ENCODE data around the gene ST6GALNAC3.
"Not testable (repeated sequence)": the region's sequence is repeated elsewhere in the genome, so short reads cannot be mapped to it uniquely, and the experiment has no call there.

Gene ST6GALNAC3

GRCh38 chr1:76105372-76105771, 30.8 kb downstream of the ST6GALNAC3 start:
- DNase-seq (ENCODE audit: low read depth, low spot score) = no peak
- WGBS (ENCODE audit: insufficient coverage, insufficient read length) = no CpG with 5 or more reads among the region's 2 CpGs

DNA sequence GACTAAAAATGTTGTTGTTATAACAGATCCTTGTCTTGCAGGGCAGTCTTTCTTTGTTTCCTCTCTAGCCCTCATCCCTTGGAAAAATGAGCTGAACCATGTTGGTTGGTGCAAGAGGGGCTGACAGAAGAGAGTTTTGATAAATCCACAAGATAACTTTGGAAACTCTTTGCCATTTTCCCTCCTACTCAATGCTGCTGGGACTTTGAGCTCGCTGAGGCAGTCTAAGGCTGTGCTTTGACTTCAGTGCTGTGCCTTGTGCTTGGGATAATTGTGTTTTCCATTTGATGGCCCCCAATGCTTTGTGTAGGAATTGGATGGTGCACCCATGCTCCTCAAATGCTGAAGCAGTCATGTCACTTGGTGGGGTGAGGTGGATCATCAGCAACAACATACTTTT, 31.7 kb downstream of the ST6GALNAC3 start:
- WGBS (ENCODE audit: insufficient coverage, insufficient read length) = no CpG with 5 or more reads among the region's 1 CpG
- no peaks in the 10 kb centered on the region for H3K36me3 ChIP-seq (ENCODE audit: control insufficient read depth, insufficient read depth, low read length)
- no peaks in the 10 kb centered on the region for H3K4me1 ChIP-seq (ENCODE audit: control insufficient read depth, insufficient read depth, low read length)
- no peaks in the 10 kb centered on the region for H3K9me3 ChIP-seq (ENCODE audit: control insufficient read depth, insufficient read depth, low read length)
- H3K27me3 ChIP-seq (ENCODE audit: control insufficient read depth, insufficient read depth, low read length) = no peaks in the 10 kb centered on the region
- H3K4me3 ChIP-seq (ENCODE audit: low read length) = no peak overlapping the region
- DNase-seq (ENCODE audit: low read depth, low spot score) = no peak
- H3K27ac ChIP-seq (ENCODE audit: low read length) = no peak overlapping the region

More at GRCh38 chr1:76105372-76105771, 30.8 kb downstream of the ST6GALNAC3 start:
- no peaks in the 10 kb centered on the region for H3K27me3 ChIP-seq (ENCODE audit: control insufficient read depth, insufficient read depth, low read length)
- H3K27ac ChIP-seq (ENCODE audit: low read length) = no peak overlapping the region
- H3K36me3 ChIP-seq (ENCODE audit: control insufficient read depth, insufficient read depth, low read length) = no peaks in the 10 kb centered on the region
- H3K9me3 ChIP-seq (ENCODE audit: control insufficient read depth, insufficient read depth, low read length) = no peaks in the 10 kb centered on the region
- no peak overlapping the region for H3K4me3 ChIP-seq (ENCODE audit: low read length)
- H3K4me1 ChIP-seq (ENCODE audit: control insufficient read depth, insufficient read depth, low read length) = no peaks in the 10 kb centered on the region

- Histone ChIP-seq H3K4me3 (ENCODE audit: low read length) (no peak overlapping the region), H3K27ac (ENCODE audit: low read length) (no peak overlapping the region), H3K9me3 (ENCODE audit: control insufficient read depth, insufficient read depth, low read length) (no peaks in the 10 kb centered on the region), H3K4me1 (ENCODE audit: control insufficient read depth, insufficient read depth, low read length) (no peaks in the 10 kb centered on the region), H3K36me3 (ENCODE audit: control insufficient read depth, insufficient read depth, low read length) (no peaks in the 10 kb centered on the region), H3K27me3 (ENCODE audit: control insufficient read depth, insufficient read depth, low read length) (no peaks in the 10 kb centered on the region)
- WGBS (ENCODE audit: insufficient coverage, insufficient read length) = no CpG with 5 or more reads among the region's 1 CpG
- no peak for DNase-seq (ENCODE audit: low read depth, low spot score)
Observed at GRCh38 chr1:76106719-76107235, 32.2 kb downstream of the ST6GALNAC3 start.

GRCh38 chr1:76109404-76109803, 34.9 kb downstream of the ST6GALNAC3 start:
- Histone ChIP-seq H3K27ac (ENCODE audit: low read length) (no peak overlapping the region), H3K4me1 (ENCODE audit: control insufficient read depth, insufficient read depth, low read length) (no peaks in the 10 kb centered on the region), H3K4me3 (ENCODE audit: low read length) (no peak overlapping the region), H3K9me3 (ENCODE audit: control insufficient read depth, insufficient read depth, low read length) (no peaks in the 10 kb centered on the region), H3K27me3 (ENCODE audit: control insufficient read depth, insufficient read depth, low read length) (no peaks in the 10 kb centered on the region), H3K36me3 (ENCODE audit: control insufficient read depth, insufficient read depth, low read length) (no peaks in the 10 kb centered on the region)
- DNase-seq (ENCODE audit: low read depth, low spot score) = no peak
- WGBS (ENCODE audit: insufficient coverage, insufficient read length) = no CpG with 5 or more reads among the region's 4 CpGs

DNA sequence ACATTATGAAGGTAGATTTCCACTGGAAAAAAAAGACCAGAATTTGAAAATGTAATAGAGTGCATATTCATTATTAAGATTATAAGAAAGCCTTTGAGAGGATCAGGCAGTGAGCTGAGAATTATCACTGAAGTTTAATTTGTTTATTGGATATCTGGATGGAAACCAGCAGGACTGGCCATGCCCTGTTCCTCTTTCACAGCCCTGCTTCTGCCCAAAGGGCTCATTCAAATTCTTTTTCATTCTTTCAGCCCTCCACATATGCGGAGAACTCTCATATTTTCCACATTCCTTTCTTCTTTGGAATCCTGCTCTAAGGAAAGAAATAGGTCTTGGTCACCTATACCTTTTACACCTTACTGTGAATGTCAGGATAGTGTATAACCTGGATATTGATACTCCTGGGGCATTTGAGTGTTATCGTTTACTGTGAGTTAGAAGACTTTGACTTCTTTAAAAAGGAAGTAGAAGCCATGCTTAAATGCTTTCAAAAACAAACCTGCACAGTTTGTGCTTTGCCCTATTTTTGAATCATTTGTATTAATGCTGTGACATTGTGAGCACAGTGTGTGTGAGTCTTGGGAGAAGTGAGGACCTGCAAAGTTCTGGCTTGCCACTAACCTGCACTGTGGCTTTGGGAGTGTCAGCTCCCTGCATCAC, 35.5 kb downstream of the ST6GALNAC3 start:
- no peaks in the 10 kb centered on the region for H3K36me3 ChIP-seq (ENCODE audit: control insufficient read depth, insufficient read depth, low read length)
- DNase-seq (ENCODE audit: low read depth, low spot score) = no peak
- WGBS (ENCODE audit: insufficient coverage, insufficient read length) = no CpG with 5 or more reads among the region's 2 CpGs
- H3K9me3 ChIP-seq (ENCODE audit: control insufficient read depth, insufficient read depth, low read length) = no peaks in the 10 kb centered on the region
- H3K4me3 ChIP-seq (ENCODE audit: low read length) = no peak overlapping the region
- H3K27me3 ChIP-seq (ENCODE audit: control insufficient read depth, insufficient read depth, low read length) = no peaks in the 10 kb centered on the region
- no peaks in the 10 kb centered on the region for H3K4me1 ChIP-seq (ENCODE audit: control insufficient read depth, insufficient read depth, low read length)
- no peak overlapping the region for H3K27ac ChIP-seq (ENCODE audit: low read length)

- no peaks in the 10 kb centered on the region for H3K27me3 ChIP-seq (ENCODE audit: control insufficient read depth, insufficient read depth, low read length)
- H3K27ac ChIP-seq (ENCODE audit: low read length) = no peak overlapping the region
- no peaks in the 10 kb centered on the region for H3K9me3 ChIP-seq (ENCODE audit: control insufficient read depth, insufficient read depth, low read length)
- no CpG with 5 or more reads among the region's 1 CpG for WGBS (ENCODE audit: insufficient coverage, insufficient read length)
- no peak for DNase-seq (ENCODE audit: low read depth, low spot score)
- no peaks in the 10 kb centered on the region for H3K36me3 ChIP-seq (ENCODE audit: control insufficient read depth, insufficient read depth, low read length)
- H3K4me1 ChIP-seq (ENCODE audit: control insufficient read depth, insufficient read depth, low read length) = no peaks in the 10 kb centered on the region
- no peak overlapping the region for H3K4me3 ChIP-seq (ENCODE audit: low read length)
Observed at GRCh38 chr1:76110666-76111065, 36.1 kb downstream of the ST6GALNAC3 start.

DNA sequence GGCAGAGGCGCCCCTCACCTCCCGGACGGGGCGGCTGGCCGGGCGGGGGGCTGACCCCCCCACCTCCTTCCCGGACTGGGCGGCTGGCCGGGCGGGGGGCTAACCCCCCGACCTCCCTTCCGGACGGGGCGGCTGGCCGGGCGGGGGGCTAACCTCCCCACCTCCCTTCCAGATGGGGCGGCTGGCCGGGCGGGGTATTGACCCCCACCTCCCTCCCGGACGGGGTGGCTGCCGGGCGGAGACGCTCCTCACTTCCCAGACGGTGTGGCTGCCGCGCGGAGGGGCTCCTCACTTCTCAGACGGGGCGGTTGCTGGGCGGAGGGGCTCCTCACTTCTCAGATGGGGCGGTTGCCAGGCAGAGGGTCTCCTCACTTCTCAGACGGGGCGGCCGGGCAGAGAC, 37.8 kb downstream of the ST6GALNAC3 start:
- not testable (repeated sequence) for H3K4me1 ChIP-seq (ENCODE audit: control insufficient read depth, insufficient read depth, low read length); H3K27ac ChIP-seq (ENCODE audit: low read length); H3K27me3 ChIP-seq (ENCODE audit: control insufficient read depth, insufficient read depth, low read length); H3K4me3 ChIP-seq (ENCODE audit: low read length); DNase-seq (ENCODE audit: low read depth, low spot score); H3K36me3 ChIP-seq (ENCODE audit: control insufficient read depth, insufficient read depth, low read length); H3K9me3 ChIP-seq (ENCODE audit: control insufficient read depth, insufficient read depth, low read length)
- WGBS (ENCODE audit: insufficient coverage, insufficient read length) = no CpG with 5 or more reads among the region's 35 CpGs

GRCh38 chr1:76113446-76113845, 38.9 kb downstream of the ST6GALNAC3 start:
- Histone ChIP-seq H3K9me3 (ENCODE audit: control insufficient read depth, insufficient read depth, low read length) (no peaks in the 10 kb centered on the region), H3K4me3 (ENCODE audit: low read length) (no peak overlapping the region), H3K27ac (ENCODE audit: low read length) (no peak overlapping the region), H3K27me3 (ENCODE audit: control insufficient read depth, insufficient read depth, low read length) (no peaks in the 10 kb centered on the region), H3K36me3 (ENCODE audit: control insufficient read depth, insufficient read depth, low read length) (no peaks in the 10 kb centered on the region), H3K4me1 (ENCODE audit: control insufficient read depth, insufficient read depth, low read length) (no peaks in the 10 kb centered on the region)
- DNase-seq (ENCODE audit: low read depth, low spot score) = no peak

GRCh38 chr1:76115171-76115570, 40.6 kb downstream of the ST6GALNAC3 start:
- Histone ChIP-seq H3K4me1 (ENCODE audit: control insufficient read depth, insufficient read depth, low read length) (no peaks in the 10 kb centered on the region), H3K4me3 (ENCODE audit: low read length) (no peak overlapping the region), H3K27ac (ENCODE audit: low read length) (no peak overlapping the region), H3K36me3 (ENCODE audit: control insufficient read depth, insufficient read depth, low read length) (no peaks in the 10 kb centered on the region), H3K27me3 (ENCODE audit: control insufficient read depth, insufficient read depth, low read length) (no peaks in the 10 kb centered on the region), H3K9me3 (ENCODE audit: control insufficient read depth, insufficient read depth, low read length) (no peaks in the 10 kb centered on the region)
- no peak for DNase-seq (ENCODE audit: low read depth, low spot score)
- no CpG with 5 or more reads among the region's 2 CpGs for WGBS (ENCODE audit: insufficient coverage, insufficient read length)

DNA sequence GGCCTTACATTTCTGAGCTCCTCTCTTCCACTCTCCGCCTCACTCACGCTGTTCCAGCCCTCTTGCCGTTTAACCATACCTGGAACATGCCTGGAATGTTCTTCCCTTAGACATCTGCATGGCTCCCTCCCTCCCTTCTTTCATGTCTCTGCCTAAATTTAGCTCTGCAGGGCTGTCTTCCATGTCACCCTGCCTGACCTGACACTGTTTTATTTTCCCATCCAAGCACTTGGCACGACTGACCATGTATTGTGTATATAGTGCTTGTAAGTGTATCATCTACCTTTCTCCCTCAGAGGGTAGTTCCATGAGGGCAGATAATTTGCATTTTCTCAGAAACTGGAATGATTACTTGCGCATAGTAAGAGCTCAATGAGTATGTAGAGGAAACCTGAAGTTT, 47.3 kb downstream of the ST6GALNAC3 start:
- H3K9me3 ChIP-seq (ENCODE audit: control insufficient read depth, insufficient read depth, low read length) = no peaks in the 10 kb centered on the region
- no peaks in the 10 kb centered on the region for H3K36me3 ChIP-seq (ENCODE audit: control insufficient read depth, insufficient read depth, low read length)
- H3K4me3 ChIP-seq (ENCODE audit: low read length) = no peak overlapping the region
- 0 out of 2 replicates have a peak, but pooled peaks cover 3% of the 10 kb centered on the region for H3K4me1 ChIP-seq (ENCODE audit: control insufficient read depth, insufficient read depth, low read length)
- H3K27ac ChIP-seq (ENCODE audit: low read length) = no peak overlapping the region
- H3K27me3 ChIP-seq (ENCODE audit: control insufficient read depth, insufficient read depth, low read length) = no peaks in the 10 kb centered on the region
- no CpG with 5 or more reads among the region's 5 CpGs for WGBS (ENCODE audit: insufficient coverage, insufficient read length)
- DNase-seq (ENCODE audit: low read depth, low spot score) = no peak

- Histone ChIP-seq H3K4me3 (ENCODE audit: low read length) (no peak overlapping the region), H3K27ac (ENCODE audit: low read length) (no peak overlapping the region), H3K36me3 (ENCODE audit: control insufficient read depth, insufficient read depth, low read length) (no peaks in the 10 kb centered on the region), H3K4me1 (ENCODE audit: control insufficient read depth, insufficient read depth, low read length) (0 out of 2 replicates have a peak, but pooled peaks cover 3% of the 10 kb centered on the region), H3K27me3 (ENCODE audit: control insufficient read depth, insufficient read depth, low read length) (no peaks in the 10 kb centered on the region), H3K9me3 (ENCODE audit: control insufficient read depth, insufficient read depth, low read length) (no peaks in the 10 kb centered on the region)
- WGBS (ENCODE audit: insufficient coverage, insufficient read length) = no CpG with 5 or more reads among the region's 5 CpGs
- DNase-seq (ENCODE audit: low read depth, low spot score) = no peak
Observed at GRCh38 chr1:76122271-76122670, 47.7 kb downstream of the ST6GALNAC3 start.
